ENCODE results near the gene EVC2.

DNA sequence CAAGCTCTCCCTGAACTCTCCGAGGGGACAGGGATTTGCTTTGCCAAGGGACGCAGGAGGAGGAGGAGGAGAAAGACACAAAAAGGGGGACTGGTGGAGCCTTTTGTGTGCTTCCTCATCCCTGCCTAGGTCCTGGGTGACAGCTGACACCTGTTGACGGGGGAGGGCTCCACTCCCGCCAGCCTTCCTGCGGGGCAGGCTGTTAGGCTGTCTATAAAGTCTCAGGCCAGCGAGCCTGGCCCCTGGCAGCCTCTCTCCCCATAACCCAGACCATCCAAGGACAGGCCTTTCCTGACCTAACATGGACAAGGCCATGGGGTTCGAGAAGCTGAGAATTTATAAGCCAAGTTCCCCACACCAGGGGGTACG, 832 bp upstream of the EVC2 start:
- TF ChIP-seq, protein P1, sequence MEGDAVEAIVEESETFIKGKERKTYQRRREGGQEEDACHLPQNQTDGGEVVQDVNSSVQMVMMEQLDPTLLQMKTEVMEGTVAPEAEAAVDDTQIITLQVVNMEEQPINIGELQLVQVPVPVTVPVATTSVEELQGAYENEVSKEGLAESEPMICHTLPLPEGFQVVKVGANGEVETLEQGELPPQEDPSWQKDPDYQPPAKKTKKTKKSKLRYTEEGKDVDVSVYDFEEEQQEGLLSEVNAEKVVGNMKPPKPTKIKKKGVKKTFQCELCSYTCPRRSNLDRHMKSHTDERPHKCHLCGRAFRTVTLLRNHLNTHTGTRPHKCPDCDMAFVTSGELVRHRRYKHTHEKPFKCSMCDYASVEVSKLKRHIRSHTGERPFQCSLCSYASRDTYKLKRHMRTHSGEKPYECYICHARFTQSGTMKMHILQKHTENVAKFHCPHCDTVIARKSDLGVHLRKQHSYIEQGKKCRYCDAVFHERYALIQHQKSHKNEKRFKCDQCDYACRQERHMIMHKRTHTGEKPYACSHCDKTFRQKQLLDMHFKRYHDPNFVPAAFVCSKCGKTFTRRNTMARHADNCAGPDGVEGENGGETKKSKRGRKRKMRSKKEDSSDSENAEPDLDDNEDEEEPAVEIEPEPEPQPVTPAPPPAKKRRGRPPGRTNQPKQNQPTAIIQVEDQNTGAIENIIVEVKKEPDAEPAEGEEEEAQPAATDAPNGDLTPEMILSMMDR (IDR thresholded peaks at IDR 0.05) = no peak
- TF ChIP-seq SIN3A (IDR thresholded peaks at IDR 0.05; ENCODE audit: borderline replicate concordance, insufficient read depth, low read depth, low read length) (no peak), POLR2AphosphoS5 (IDR thresholded peaks at IDR 0.05; ENCODE audit: low read depth, low read length) (no peak)
- TF ChIP-seq, protein P2, sequence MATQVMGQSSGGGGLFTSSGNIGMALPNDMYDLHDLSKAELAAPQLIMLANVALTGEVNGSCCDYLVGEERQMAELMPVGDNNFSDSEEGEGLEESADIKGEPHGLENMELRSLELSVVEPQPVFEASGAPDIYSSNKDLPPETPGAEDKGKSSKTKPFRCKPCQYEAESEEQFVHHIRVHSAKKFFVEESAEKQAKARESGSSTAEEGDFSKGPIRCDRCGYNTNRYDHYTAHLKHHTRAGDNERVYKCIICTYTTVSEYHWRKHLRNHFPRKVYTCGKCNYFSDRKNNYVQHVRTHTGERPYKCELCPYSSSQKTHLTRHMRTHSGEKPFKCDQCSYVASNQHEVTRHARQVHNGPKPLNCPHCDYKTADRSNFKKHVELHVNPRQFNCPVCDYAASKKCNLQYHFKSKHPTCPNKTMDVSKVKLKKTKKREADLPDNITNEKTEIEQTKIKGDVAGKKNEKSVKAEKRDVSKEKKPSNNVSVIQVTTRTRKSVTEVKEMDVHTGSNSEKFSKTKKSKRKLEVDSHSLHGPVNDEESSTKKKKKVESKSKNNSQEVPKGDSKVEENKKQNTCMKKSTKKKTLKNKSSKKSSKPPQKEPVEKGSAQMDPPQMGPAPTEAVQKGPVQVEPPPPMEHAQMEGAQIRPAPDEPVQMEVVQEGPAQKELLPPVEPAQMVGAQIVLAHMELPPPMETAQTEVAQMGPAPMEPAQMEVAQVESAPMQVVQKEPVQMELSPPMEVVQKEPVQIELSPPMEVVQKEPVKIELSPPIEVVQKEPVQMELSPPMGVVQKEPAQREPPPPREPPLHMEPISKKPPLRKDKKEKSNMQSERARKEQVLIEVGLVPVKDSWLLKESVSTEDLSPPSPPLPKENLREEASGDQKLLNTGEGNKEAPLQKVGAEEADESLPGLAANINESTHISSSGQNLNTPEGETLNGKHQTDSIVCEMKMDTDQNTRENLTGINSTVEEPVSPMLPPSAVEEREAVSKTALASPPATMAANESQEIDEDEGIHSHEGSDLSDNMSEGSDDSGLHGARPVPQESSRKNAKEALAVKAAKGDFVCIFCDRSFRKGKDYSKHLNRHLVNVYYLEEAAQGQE (IDR thresholded peaks at IDR 0.05; ENCODE audit: insufficient read depth in 1 of 2, low read depth in 2 of 2, low read length in 1 of 2) = no peak
